SK-N-SH treated with all-trans-retinoic acid at 6 μM for 48 hours (cell line): ENCODE data around the gene LPAR4.

Experiments used
- ATAC-seq: fragments of 200-7000 bp; cut with Tn5 transposase; 3 replicates; pipeline ENCODE4 v1.9.1; 2020; ENCODE audit warnings: mild to moderate bottlenecking, moderate library complexity
- ARNTL ChIP-seq: fragments of 450-650 bp; formaldehyde crosslinking; IDR thresholded peaks from 2 replicates; pipeline ENCODE4 v1.5.0; 2020; ENCODE audit warnings: low read depth, mild to moderate bottlenecking, moderate library complexity, borderline replicate concordance
- BACH2 ChIP-seq: fragments of 250-450 bp; sonication (Bioruptor Pico); IDR thresholded peaks from 2 replicates; pipeline ENCODE4 v1.9.0; 2021; ENCODE audit warnings: mild to moderate bottlenecking, borderline replicate concordance
- CSDC2 ChIP-seq: fragments of 250-450 bp; sonication (Bioruptor Pico); IDR thresholded peaks from 2 replicates; pipeline ENCODE4 v1.5.0; 2020; ENCODE audit warnings: mild to moderate bottlenecking, moderate library complexity
- CSRNP3 ChIP-seq: fragments of 250-450 bp; sonication (Bioruptor Pico); IDR thresholded peaks from 2 replicates; pipeline ENCODE4 v1.5.1; 2021; ENCODE audit warnings: mild to moderate bottlenecking, moderate library complexity
- ESRRG ChIP-seq: fragments of 250-450 bp; sonication (Bioruptor Pico); IDR thresholded peaks from 2 replicates; pipeline ENCODE4 v1.6.1; 2021; ENCODE audit warnings: mild to moderate bottlenecking
- GLIS3 ChIP-seq: fragments of 250-450 bp; sonication (Bioruptor Pico); IDR thresholded peaks from 2 replicates; pipeline ENCODE4 v1.5.0; 2020; ENCODE audit warnings: mild to moderate bottlenecking, moderate library complexity
- ISL1 ChIP-seq: fragments of 250-450 bp; sonication (Bioruptor Pico); IDR thresholded peaks from 2 replicates; pipeline ENCODE4 v2.1.2; 2022; ENCODE audit warnings: mild to moderate bottlenecking, moderate library complexity
- OSR1 ChIP-seq: fragments of 250-450 bp; sonication (Bioruptor Pico); IDR thresholded peaks from 2 replicates; pipeline ENCODE4 v1.8.0; 2022; ENCODE audit warnings: moderate library complexity, mild to moderate bottlenecking, inconsistent platforms
- PATZ1 ChIP-seq: fragments of 250-450 bp; sonication (Bioruptor Pico); IDR thresholded peaks from 2 replicates; pipeline ENCODE4 v1.8.0; 2020; ENCODE audit warnings: mild to moderate bottlenecking, moderate library complexity, borderline replicate concordance
- POU6F1 ChIP-seq: fragments of 250-450 bp; sonication (Bioruptor Pico); IDR thresholded peaks from 2 replicates; pipeline ENCODE4 v1.8.0; 2021; ENCODE audit warnings: low read depth, mild to moderate bottlenecking, moderate library complexity, borderline replicate concordance
- PPARA ChIP-seq: fragments of 250-450 bp; sonication (Bioruptor Pico); IDR thresholded peaks from 2 replicates; pipeline ENCODE4 v1.5.0; 2020; ENCODE audit warnings: mild to moderate bottlenecking, borderline replicate concordance
- RARB ChIP-seq: fragments of 250-450 bp; sonication (Bioruptor Pico); IDR thresholded peaks from 2 replicates; pipeline ENCODE4 v1.8.0; 2021; ENCODE audit warnings: mild to moderate bottlenecking, moderate library complexity
- TCF4 ChIP-seq: fragments of 250-450 bp; sonication (Bioruptor Pico); IDR thresholded peaks from 2 replicates; pipeline ENCODE4 v1.8.0; 2021; ENCODE audit warnings: mild to moderate bottlenecking, moderate library complexity, borderline replicate concordance
- TOX ChIP-seq: fragments of 250-450 bp; sonication (Bioruptor Pico); IDR thresholded peaks from 2 replicates; pipeline ENCODE4 v1.8.0; 2021; ENCODE audit warnings: mild to moderate bottlenecking, moderate library complexity, borderline replicate concordance
- TSHZ2 ChIP-seq: fragments of 250-450 bp; sonication (Bioruptor Pico); IDR thresholded peaks from 2 replicates; pipeline ENCODE4 v1.5.0; 2020; ENCODE audit warnings: mild to moderate bottlenecking, moderate library complexity
- ZC3H10 ChIP-seq: fragments of 250-450 bp; sonication (Bioruptor Pico); IDR thresholded peaks from 2 replicates; pipeline ENCODE4 v1.5.1; 2021; ENCODE audit warnings: mild to moderate bottlenecking, moderate library complexity
- ZFP3 ChIP-seq: fragments of 250-450 bp; sonication (Bioruptor Pico); IDR thresholded peaks from 2 replicates; pipeline ENCODE4 v1.5.0; 2020; ENCODE audit warnings: mild to moderate bottlenecking, moderate library complexity
- ZFP30 ChIP-seq: fragments of 450-650 bp; formaldehyde crosslinking; IDR thresholded peaks from 2 replicates; pipeline ENCODE4 v1.5.0; 2022; ENCODE audit warnings: mild to moderate bottlenecking, moderate library complexity
- ZNF565 ChIP-seq: fragments of 450-650 bp; formaldehyde crosslinking; conservative IDR thresholded peaks from 2 replicates; pipeline ENCODE4 v1.5.0; 2020; ENCODE audit warnings: low read depth, mild to moderate bottlenecking, moderate library complexity
- ZNF70 ChIP-seq: fragments of 450-650 bp; formaldehyde crosslinking; IDR thresholded peaks from 2 replicates; pipeline ENCODE4 v1.5.0; 2020; ENCODE audit warnings: mild to moderate bottlenecking, moderate library complexity

LPAR4 gene

GRCh38 chrX:78769946-78770345, 22.4 kb downstream of the LPAR4 start:
- no peak for ATAC-seq

GRCh38 chrX:78796916-78797315, 49.4 kb downstream of the LPAR4 start:
- no peak for ATAC-seq
- TF ChIP-seq ZFP3 (CRISPR knock-in tag) (no peak), POU6F1 (no peak), ESRRG (CRISPR knock-in tag) (no peak), ARNTL (CRISPR knock-in tag) (no peak), ZC3H10 (CRISPR knock-in tag) (no peak), CSDC2 (CRISPR knock-in tag) (no peak), OSR1 (CRISPR knock-in tag) (no peak), ISL1 (CRISPR knock-in tag) (no peak), GLIS3 (no peak), PATZ1 (CRISPR knock-in tag) (no peak), BACH2 (CRISPR knock-in tag) (no peak), TSHZ2 (CRISPR knock-in tag) (no peak)

More at GRCh38 chrX:78769946-78770345, 22.4 kb downstream of the LPAR4 start:
- TF ChIP-seq TOX (CRISPR knock-in tag) = no peak
- TF ChIP-seq TCF4 (CRISPR knock-in tag) = no peak

GRCh38 chrX:78800114-78800513, 52.6 kb downstream of the LPAR4 start:
- ATAC-seq = no peak
- TF ChIP-seq PPARA (CRISPR knock-in tag) (no peak), ZNF70 (no peak), BACH2 (CRISPR knock-in tag) (no peak), CSRNP3 (CRISPR knock-in tag) (no peak), RARB (CRISPR knock-in tag) (no peak), ARNTL (CRISPR knock-in tag) (no peak), TSHZ2 (CRISPR knock-in tag) (no peak), TOX (CRISPR knock-in tag) (no peak), POU6F1 (no peak), ESRRG (CRISPR knock-in tag) (no peak), ZNF565 (CRISPR knock-in tag) (no peak), TCF4 (CRISPR knock-in tag) (no peak), ZFP30 (CRISPR knock-in tag) (no peak), ISL1 (CRISPR knock-in tag) (no peak)
